Esophagus muscularis mucosa (tissue), 4 donors: ENCODE results near the gene SHISA8.

Experiments
- EP300 ChIP-seq: sonication (generic); formaldehyde crosslinking; IDR thresholded peaks from one replicate; pipeline ENCODE4 v1.6.1; 2017; ENCODE audit warnings: antibody characterized with exemption
- POLR2A ChIP-seq: fragments of 450-650 bp; IDR thresholded peaks from one replicate; pipeline ENCODE4 v1.6.1; 2017; ENCODE audit warnings: antibody characterized with exemption, moderate library complexity, mild to moderate bottlenecking, low read depth
- POLR2AphosphoS5 ChIP-seq, 2 donors: sonication (generic); formaldehyde crosslinking; IDR thresholded peaks; one replicate each; pipeline ENCODE4 v1.6.1; 2017; ENCODE audit warnings: antibody characterized with exemption in 2 of 2
- TF ChIP-seq, protein P1 (sequence below), 3 experiments: fragments of 200-600 bp in 2 of 3; fragments of 450-650 bp in 1 of 3; sonication (generic) in 2 of 3; IDR thresholded peaks; one replicate each; pipeline ENCODE4 v1.5.1; 2017 to 2019; ENCODE audit warnings: antibody characterized with exemption in 3 of 3, mild to moderate bottlenecking in 2 of 3, moderate library complexity in 1 of 3

DNA sequence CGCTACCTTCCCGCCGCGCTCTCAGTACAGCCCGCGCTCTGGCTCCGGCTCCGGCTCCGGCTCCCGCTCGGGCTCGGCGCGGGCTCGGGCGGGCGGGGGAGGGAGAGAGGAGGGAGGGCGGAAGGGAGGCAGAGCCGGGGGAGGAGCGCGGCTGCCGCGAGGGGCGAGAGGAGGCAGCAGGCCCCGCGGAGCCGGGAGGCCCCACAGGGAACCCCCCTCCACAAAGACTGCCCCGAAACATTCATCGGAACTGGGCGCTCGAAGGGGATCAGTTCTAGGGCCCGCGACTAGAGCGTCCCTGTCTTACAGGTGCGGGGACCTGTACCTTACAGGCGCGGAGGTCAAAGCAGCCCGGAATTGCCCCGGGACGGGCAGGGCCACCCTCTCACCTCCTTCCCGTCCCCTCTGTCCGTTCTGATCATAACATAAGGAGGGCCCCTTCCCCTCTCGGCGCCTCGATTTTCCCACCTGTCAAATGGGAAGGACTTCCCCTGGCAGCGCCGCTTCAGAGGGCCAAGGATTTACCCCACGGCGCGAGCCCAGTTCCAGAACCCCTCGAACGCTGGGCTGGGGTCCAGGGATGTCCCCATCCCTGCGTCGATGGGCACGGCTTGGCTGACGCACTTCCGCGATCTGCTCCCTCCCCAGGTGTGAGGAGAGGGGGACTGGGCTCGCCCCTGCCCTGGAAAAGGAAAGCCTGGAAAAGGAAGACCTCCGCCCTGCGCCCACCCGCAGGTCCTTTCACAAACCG, at the start of gene SHISA8:
- TF ChIP-seq POLR2A (no peak), POLR2AphosphoS5 (IDR thresholded peaks at IDR 0.05) (no peak), EP300 (no peak)
- TF ChIP-seq, protein P1, sequence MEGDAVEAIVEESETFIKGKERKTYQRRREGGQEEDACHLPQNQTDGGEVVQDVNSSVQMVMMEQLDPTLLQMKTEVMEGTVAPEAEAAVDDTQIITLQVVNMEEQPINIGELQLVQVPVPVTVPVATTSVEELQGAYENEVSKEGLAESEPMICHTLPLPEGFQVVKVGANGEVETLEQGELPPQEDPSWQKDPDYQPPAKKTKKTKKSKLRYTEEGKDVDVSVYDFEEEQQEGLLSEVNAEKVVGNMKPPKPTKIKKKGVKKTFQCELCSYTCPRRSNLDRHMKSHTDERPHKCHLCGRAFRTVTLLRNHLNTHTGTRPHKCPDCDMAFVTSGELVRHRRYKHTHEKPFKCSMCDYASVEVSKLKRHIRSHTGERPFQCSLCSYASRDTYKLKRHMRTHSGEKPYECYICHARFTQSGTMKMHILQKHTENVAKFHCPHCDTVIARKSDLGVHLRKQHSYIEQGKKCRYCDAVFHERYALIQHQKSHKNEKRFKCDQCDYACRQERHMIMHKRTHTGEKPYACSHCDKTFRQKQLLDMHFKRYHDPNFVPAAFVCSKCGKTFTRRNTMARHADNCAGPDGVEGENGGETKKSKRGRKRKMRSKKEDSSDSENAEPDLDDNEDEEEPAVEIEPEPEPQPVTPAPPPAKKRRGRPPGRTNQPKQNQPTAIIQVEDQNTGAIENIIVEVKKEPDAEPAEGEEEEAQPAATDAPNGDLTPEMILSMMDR (IDR thresholded peaks at IDR 0.05), result no peak
